Type B pancreatic cell (in vitro differentiated cells): ENCODE data around the gene FREM3. TPM values are rescaled to one million over a fixed set of nuclear protein-coding genes. Genes with fewer than 3 reads are reported as not detected.

ENCODE experiments used
- DNase-seq: peaks from one replicate; pipeline ENCODE4 v3.0.0; 2021; ENCODE audit warnings: mixed read lengths; ENCODE audit not compliant: unreplicated experiment; ENCODE audit errors: extremely low spot score
- H3K27ac Mint-ChIP-seq: 2 replicates; pipeline ENCODE4 v1.8.0; 2021; ENCODE audit warnings: mild to moderate bottlenecking, mixed read lengths
- H3K27me3 Mint-ChIP-seq: 2 replicates; pipeline ENCODE4 v1.8.0; 2021; ENCODE audit warnings: mixed read lengths
- H3K36me3 Mint-ChIP-seq: 2 replicates; pipeline ENCODE4 v1.8.0; 2021; ENCODE audit warnings: mixed read lengths
- H3K4me1 Mint-ChIP-seq: one replicate; pipeline ENCODE4 v1.8.0; 2021; ENCODE audit warnings: mixed read lengths; ENCODE audit not compliant: unreplicated experiment
- H3K4me3 Mint-ChIP-seq: 2 replicates; pipeline ENCODE4 v1.8.0; 2021; ENCODE audit warnings: mild to moderate bottlenecking, mixed read lengths
- H3K9me3 Mint-ChIP-seq: 2 replicates; pipeline ENCODE4 v1.8.0; 2021; ENCODE audit warnings: mixed read lengths
- CTCF ChIP-seq: fragments of 200-600 bp; sonication (generic); conservative IDR thresholded peaks from 2 replicates; pipeline ENCODE4 v1.5.0; 2021; ENCODE audit warnings: antibody characterized with exemption, mild to moderate bottlenecking
- total RNA-seq: library from RNA; stranded (reverse); gene quantifications from 2 replicates; pipeline ENCODE4 v1.2.1, GENCODE V29; 2021; ENCODE audit warnings: low replicate concordance

The FREM3 gene
- total RNA-seq, 1 donor from 2014 or later, result 0.31 TPM

DNA sequence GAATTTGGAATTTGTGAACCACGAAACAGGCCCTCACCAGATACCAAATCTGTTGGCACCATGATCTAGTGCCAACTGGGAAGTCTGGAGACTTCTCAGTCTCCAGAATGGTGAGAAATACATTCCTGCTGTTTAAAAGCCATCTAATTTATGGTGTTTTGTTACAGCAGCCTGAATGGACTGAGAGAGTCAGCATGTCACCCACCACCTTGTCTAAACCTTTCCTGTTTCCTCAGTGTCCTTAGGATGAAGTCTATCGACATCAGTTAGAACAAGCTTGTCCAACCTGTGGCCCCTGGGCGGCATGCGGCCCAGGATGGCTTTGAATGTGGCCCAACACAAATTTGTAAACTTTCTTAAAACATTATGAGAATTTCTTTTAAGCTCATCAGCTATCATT lies 42.1 kb downstream of the FREM3 start:
- H3K27me3 Mint-ChIP-seq, result no peaks in the 10 kb centered on the region
- no peaks in the 10 kb centered on the region for H3K9me3 Mint-ChIP-seq
- H3K27ac Mint-ChIP-seq, result no peak overlapping the region
- H3K4me3 Mint-ChIP-seq, result no peak overlapping the region
- no peak for TF ChIP-seq CTCF
- no peaks in the 10 kb centered on the region for H3K36me3 Mint-ChIP-seq
- H3K4me1 Mint-ChIP-seq, result no peaks in the 10 kb centered on the region
- DNase-seq, result no peak

GRCh38 chr4:143654571-143654970 lies 45.9 kb downstream of the FREM3 start:
- no peaks in the 10 kb centered on the region for H3K4me1 Mint-ChIP-seq
- H3K9me3 Mint-ChIP-seq, result no peaks in the 10 kb centered on the region
- TF ChIP-seq CTCF, result no peak
- no peak overlapping the region for H3K4me3 Mint-ChIP-seq
- H3K36me3 Mint-ChIP-seq, result no peaks in the 10 kb centered on the region
- no peaks in the 10 kb centered on the region for H3K27me3 Mint-ChIP-seq
- H3K27ac Mint-ChIP-seq, result no peak overlapping the region
- DNase-seq, result no peak

DNA sequence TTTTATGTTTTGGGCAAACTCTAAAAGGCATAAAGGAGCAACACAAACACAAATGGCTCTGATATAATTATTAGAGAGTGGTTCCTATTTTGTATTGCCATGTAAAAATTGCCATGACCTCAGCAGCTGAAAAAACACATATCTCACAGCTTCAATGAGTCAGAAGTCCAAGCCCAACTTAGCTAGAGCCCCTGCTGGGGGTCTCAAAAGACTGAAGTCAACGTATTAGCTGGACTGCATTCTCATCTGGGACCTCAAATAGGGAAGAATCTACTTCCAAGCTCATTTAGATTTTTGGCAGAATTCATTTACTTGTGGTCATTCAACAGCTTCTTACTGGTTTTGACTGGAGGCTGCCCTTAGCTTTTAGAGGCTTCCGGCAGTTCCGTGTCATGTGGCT lies 47.4 kb downstream of the FREM3 start:
- DNase-seq, result no peak
- no peaks in the 10 kb centered on the region for H3K4me1 Mint-ChIP-seq
- H3K36me3 Mint-ChIP-seq, result no peaks in the 10 kb centered on the region
- no peak for TF ChIP-seq CTCF
- H3K9me3 Mint-ChIP-seq, result no peaks in the 10 kb centered on the region
- H3K27ac Mint-ChIP-seq, result no peak overlapping the region
- no peak overlapping the region for H3K4me3 Mint-ChIP-seq
- H3K27me3 Mint-ChIP-seq, result no peaks in the 10 kb centered on the region

GRCh38 chr4:143643399-143643798 lies 57.1 kb downstream of the FREM3 start:
- Mint-ChIP-seq H3K9me3 (peaks cover 4% of the 10 kb centered on the region), H3K4me1 (no peaks in the 10 kb centered on the region), H3K27ac (no peak overlapping the region), H3K36me3 (no peaks in the 10 kb centered on the region), H3K27me3 (peaks cover 3% of the 10 kb centered on the region), H3K4me3 (no peak overlapping the region)
- no peak for DNase-seq
- TF ChIP-seq CTCF, result no peak

DNA sequence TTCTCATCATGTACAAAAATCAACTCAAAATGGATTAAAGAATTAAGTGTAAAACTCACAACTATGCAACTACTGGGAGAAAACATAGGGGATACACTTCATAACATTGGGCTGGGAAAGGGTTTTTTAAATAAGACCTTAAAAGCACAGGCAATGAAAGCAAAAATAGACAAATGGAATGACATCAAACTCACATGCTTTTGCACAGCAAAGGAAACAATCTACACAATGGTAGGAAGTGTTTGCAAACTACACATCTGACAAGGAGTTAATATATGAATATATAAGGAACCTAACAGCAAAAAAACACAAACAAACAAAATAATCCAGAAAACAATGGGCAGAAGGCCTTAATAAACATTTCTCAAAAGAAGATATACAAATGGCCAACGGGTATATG lies 57.9 kb downstream of the FREM3 start:
- no peak for TF ChIP-seq CTCF
- Mint-ChIP-seq H3K27me3 (peaks cover 3% of the 10 kb centered on the region), H3K27ac (no peak overlapping the region), H3K4me3 (no peak overlapping the region), H3K9me3 (peaks cover 4% of the 10 kb centered on the region), H3K4me1 (no peaks in the 10 kb centered on the region), H3K36me3 (no peaks in the 10 kb centered on the region)
- DNase-seq, result no peak

DNA sequence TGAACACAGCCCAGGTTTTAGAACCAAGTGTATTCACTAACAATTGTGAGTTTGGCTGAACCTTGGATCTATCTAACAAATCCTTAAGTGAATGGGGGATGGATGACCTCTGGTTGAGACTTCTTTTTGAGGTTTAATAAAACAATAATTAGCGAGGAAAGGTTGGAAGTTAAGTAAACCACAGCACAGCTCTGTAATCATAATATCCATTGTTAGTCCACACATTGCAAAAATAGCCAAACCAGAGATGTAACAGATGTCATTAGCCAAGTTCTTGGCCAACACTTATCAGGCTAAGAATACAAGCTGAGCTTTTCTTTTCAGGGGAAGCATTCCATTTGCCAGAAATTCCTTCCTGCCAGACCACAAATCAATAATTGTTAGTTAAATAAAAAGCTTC lies 59.1 kb downstream of the FREM3 start:
- no peak for TF ChIP-seq CTCF
- no peaks in the 10 kb centered on the region for H3K36me3 Mint-ChIP-seq
- DNase-seq, result no peak

More for the DNA sequence above, 59.1 kb downstream of the FREM3 start:
- H3K9me3 Mint-ChIP-seq, result no peaks in the 10 kb centered on the region
- H3K4me1 Mint-ChIP-seq, result no peaks in the 10 kb centered on the region
- H3K27ac Mint-ChIP-seq, result no peak overlapping the region
- no peak overlapping the region for H3K4me3 Mint-ChIP-seq
- H3K27me3 Mint-ChIP-seq, result peaks cover 3% of the 10 kb centered on the region
